HCT116 (cell line): ENCODE measurements around the gene SOD1. TPM values are rescaled to one million over a fixed set of nuclear protein-coding genes. Genes with fewer than 3 reads are reported as not detected.

Experiments used
- ATAC-seq: fragments of 200-7000 bp; cut with Tn5 transposase; 2 replicates; pipeline ENCODE4 v1.9.1; 2020; ENCODE audit warnings: mild to moderate bottlenecking, moderate library complexity
- BruUV-seq: library from RNA; stranded (reverse); fragments of 400-500 nt; replicated peaks from 2 replicates; lab custom pipeline; 2021; lab: Mats Ljungman, UMichigan
- CTCF ChIA-PET: fragments of 300-600 bp; sonication (Branson Sonifier 250); formaldehyde crosslinking; loops from one replicate; lab custom pipeline; 2021; ENCODE audit warnings: antibody characterized with exemption; lab: Charles Lee
- POLR2A ChIA-PET: fragments of 300-600, 350-600 bp; sonication (Branson Sonifier 250); formaldehyde crosslinking; loops from one replicate; lab custom pipeline; 2021; ENCODE audit warnings: antibody characterized with exemption; lab: Charles Lee
- RAD21 ChIA-PET, 2 experiments: fragments of 300-600 bp; sonication (Branson Sonifier 250); formaldehyde crosslinking; loops; one replicate each; lab custom pipeline; 2023; ENCODE audit warnings: low total read pairs in 2 of 2; ENCODE audit not compliant: uncharacterized antibody in 2 of 2, unreplicated experiment in 2 of 2, low non-redundant PET in 1 of 2; lab: Charles Lee
- DNase-seq: peaks from one replicate; pipeline ENCODE4 v3.0.0-alpha.2; 2010; ENCODE audit warnings: low read depth, low spot score
- H2AFZ ChIP-seq: fragments of 200-600 bp; shearing (Covaris generic), sonication (generic); 2 replicates; pipeline ENCODE4 v1.6.1; 2017; ENCODE audit warnings: low read depth, mixed run types, mixed read lengths, antibody characterized with exemption, low read length; ENCODE audit not compliant: poor library complexity, severe bottlenecking
- H3K27ac ChIP-seq: 2 replicates; pipeline ENCODE4 v1.5.1; 2012; ENCODE audit warnings: low read depth, low read length
- H3K27me3 ChIP-seq: fragments of 200-600 bp; sonication (generic); 2 replicates; pipeline ENCODE4 v1.6.1; 2016; ENCODE audit warnings: mixed run types, low read length, mixed read lengths; ENCODE audit not compliant: insufficient read depth
- H3K36me3 ChIP-seq, 2 experiments: fragments of 200-500 bp in 1 of 2; fragments of 200-600 bp in 1 of 2; sonication (Bioruptor generic) in 1 of 2; sonication (generic) in 1 of 2; 2 replicates each; pipeline versions ENCODE4 v1.5.1 to v1.6.1; 2014 to 2016; ENCODE audit warnings: low read length in 2 of 2, inconsistent platforms in 1 of 2, mixed read lengths in 1 of 2, mixed run types in 1 of 2; ENCODE audit not compliant: insufficient read depth in 2 of 2, control insufficient read depth in 1 of 2
- H3K4me1 ChIP-seq, 2 experiments: fragments of 200-600 bp in 1 of 2; sonication (generic) in 1 of 2; 2 replicates each; pipeline versions ENCODE4 v1.5.1 to v1.6.1; 2012 to 2017; ENCODE audit warnings: low read length in 2 of 2, inconsistent platforms in 1 of 2, mild to moderate bottlenecking in 1 of 2, mixed read lengths in 1 of 2, mixed run types in 1 of 2, moderate library complexity in 1 of 2; ENCODE audit not compliant: insufficient read depth in 2 of 2, control insufficient read depth in 1 of 2
- H3K4me2 ChIP-seq: fragments of 200-600 bp; sonication (generic); 2 replicates; pipeline ENCODE4 v1.6.1; 2017; ENCODE audit warnings: mixed run types, low read length, mixed read lengths
- H3K4me3 ChIP-seq, 2 experiments: fragments of 200-600 bp in 1 of 2; sonication (generic) in 1 of 2; replicated peaks in 1 of 2; 2 replicates each; pipeline ENCODE4 v1.5.1; 2011 to 2016; ENCODE audit warnings: low read length in 2 of 2, control low read depth in 1 of 2, low read depth in 1 of 2, mild to moderate bottlenecking in 1 of 2, mixed read lengths in 1 of 2, mixed run types in 1 of 2
- H3K79me2 ChIP-seq: fragments of 200-600 bp; sonication (generic); 2 replicates; pipeline ENCODE4 v1.6.1; 2017; ENCODE audit warnings: mild to moderate bottlenecking, mixed run types, low read length, moderate library complexity, mixed read lengths; ENCODE audit not compliant: insufficient read depth
- H3K9ac ChIP-seq: fragments of 200-600 bp; sonication (generic); 2 replicates; pipeline ENCODE4 v1.6.1; 2016; ENCODE audit warnings: low read length, mixed read lengths
- H3K9me2 ChIP-seq: fragments of 200-600 bp; sonication (generic), shearing (Covaris generic); 2 replicates; pipeline ENCODE4 v1.6.1; 2017; ENCODE audit warnings: mixed run types, mild to moderate bottlenecking, moderate library complexity; ENCODE audit not compliant: insufficient read depth
- H3K9me3 ChIP-seq, 2 experiments: fragments of 200-500 bp in 1 of 2; fragments of 200-600 bp in 1 of 2; sonication (Bioruptor generic) in 1 of 2; sonication (generic) in 1 of 2; 2 replicates each; pipeline ENCODE4 v1.6.1; 2014 to 2017; ENCODE audit warnings: low read length in 2 of 2, mixed read lengths in 2 of 2, inconsistent platforms in 1 of 2, low read depth in 1 of 2, mild to moderate bottlenecking in 1 of 2, mixed run types in 1 of 2, moderate library complexity in 1 of 2; ENCODE audit not compliant: control insufficient read depth in 1 of 2, insufficient read depth in 1 of 2
- H4K20me1 ChIP-seq: fragments of 200-600 bp; sonication (generic), shearing (Covaris generic); 2 replicates; pipeline ENCODE4 v1.6.1; 2017; ENCODE audit warnings: mixed run types, mild to moderate bottlenecking, moderate library complexity; ENCODE audit not compliant: insufficient read depth
- ATF3 ChIP-seq: IDR thresholded peaks from 2 replicates; pipeline ENCODE4 v1.6.1; 2012
- CBX3 ChIP-seq: IDR thresholded peaks from 2 replicates; pipeline ENCODE4 v1.6.1; 2012; ENCODE audit warnings: low read depth
- CEBPB ChIP-seq: IDR thresholded peaks from 2 replicates; pipeline ENCODE4 v1.6.1; 2012; ENCODE audit warnings: low read depth
- CTCF ChIP-seq, 3 experiments: fragments of 200-600 bp in 1 of 3; sonication (generic) in 1 of 3; IDR thresholded peaks in 2 of 3; conservative IDR thresholded peaks in 1 of 3; 2 replicates each; pipeline ENCODE4 v1.5.1; 2012 to 2017; ENCODE audit warnings: low read depth in 2 of 3, low read length in 2 of 3, antibody characterized with exemption in 1 of 3, borderline replicate concordance in 1 of 3, control low read depth in 1 of 3, mild to moderate bottlenecking in 1 of 3, mixed read lengths in 1 of 3, mixed run types in 1 of 3, moderate library complexity in 1 of 3; ENCODE audit not compliant: insufficient read depth in 1 of 3
- EGR1 ChIP-seq: IDR thresholded peaks from 2 replicates; pipeline ENCODE4 v1.6.1; 2012; ENCODE audit warnings: low read depth
- EZH2 ChIP-seq: fragments of 200-600 bp; sonication (generic); IDR thresholded peaks from 2 replicates; pipeline ENCODE4 v1.6.1; 2017; ENCODE audit warnings: antibody characterized with exemption, mixed run types
- EZH2phosphoT487 ChIP-seq: fragments of 200-600 bp; IDR thresholded peaks from 2 replicates; pipeline ENCODE4 v1.6.1; 2018; ENCODE audit warnings: antibody characterized with exemption, borderline replicate concordance
- JUND ChIP-seq: IDR thresholded peaks from 2 replicates; pipeline ENCODE4 v1.6.1; 2012
- MAX ChIP-seq: IDR thresholded peaks from 2 replicates; pipeline ENCODE4 v1.6.1; 2012
- POLR2A ChIP-seq: IDR thresholded peaks from 2 replicates; pipeline ENCODE4 v1.7.0; 2011; ENCODE audit warnings: borderline replicate concordance; ENCODE audit not compliant: insufficient read depth, insufficient read length; ENCODE audit errors: extremely low read depth
- POLR2AphosphoS5 ChIP-seq: IDR thresholded peaks from 2 replicates; pipeline ENCODE4 v1.6.1; 2011; ENCODE audit warnings: mild to moderate bottlenecking, low read depth, low read length, moderate library complexity
- RAD21 ChIP-seq: IDR thresholded peaks from 2 replicates; pipeline ENCODE4 v1.6.1; 2012; ENCODE audit warnings: low read depth, mild to moderate bottlenecking
- SIN3A ChIP-seq: IDR thresholded peaks from 2 replicates; pipeline ENCODE4 v1.6.1; 2012; ENCODE audit warnings: low read depth
- TCF7L2 ChIP-seq: IDR thresholded peaks from 2 replicates; pipeline ENCODE4 v1.7.0; 2011; ENCODE audit warnings: borderline replicate concordance, inconsistent platforms; ENCODE audit not compliant: insufficient read depth, insufficient read length; ENCODE audit errors: extremely low read depth
- YY1 ChIP-seq: IDR thresholded peaks from 2 replicates; pipeline ENCODE4 v1.6.1; 2011; ENCODE audit warnings: low read length, low read depth, moderate library complexity, mild to moderate bottlenecking; ENCODE audit not compliant: insufficient replicate concordance; ENCODE audit errors: extremely low read depth
- ZFX ChIP-seq: fragments of 450-650 bp; IDR thresholded peaks from 2 replicates; pipeline ENCODE4 v1.6.1; 2017
- ZNF274 ChIP-seq: fragments of 200-500 bp; sonication (Bioruptor generic); IDR thresholded peaks from 2 replicates; pipeline ENCODE4 v1.6.1; 2014; ENCODE audit warnings: mild to moderate bottlenecking, low read depth, low read length, inconsistent platforms
- intact Hi-C: fragments of 100-400 bp; cut with micrococcal nuclease; formaldehyde crosslinking; loops from 2 replicates; pipeline ENCODE4 v1.10.0; 2022
- total RNA-seq: library from RNA; stranded (reverse); gene quantifications from one replicate; pipeline ENCODE4 v1.2.1, GENCODE V29; 2021; ENCODE audit not compliant: unreplicated experiment
- TF ChIP-seq, protein P1 (sequence below): IDR thresholded peaks from 2 replicates; pipeline ENCODE4 v1.6.1; 2012; ENCODE audit warnings: low read depth

The SOD1 gene
- total RNA-seq, 1 experiment from 2014 or later: 419 TPM

DNA sequence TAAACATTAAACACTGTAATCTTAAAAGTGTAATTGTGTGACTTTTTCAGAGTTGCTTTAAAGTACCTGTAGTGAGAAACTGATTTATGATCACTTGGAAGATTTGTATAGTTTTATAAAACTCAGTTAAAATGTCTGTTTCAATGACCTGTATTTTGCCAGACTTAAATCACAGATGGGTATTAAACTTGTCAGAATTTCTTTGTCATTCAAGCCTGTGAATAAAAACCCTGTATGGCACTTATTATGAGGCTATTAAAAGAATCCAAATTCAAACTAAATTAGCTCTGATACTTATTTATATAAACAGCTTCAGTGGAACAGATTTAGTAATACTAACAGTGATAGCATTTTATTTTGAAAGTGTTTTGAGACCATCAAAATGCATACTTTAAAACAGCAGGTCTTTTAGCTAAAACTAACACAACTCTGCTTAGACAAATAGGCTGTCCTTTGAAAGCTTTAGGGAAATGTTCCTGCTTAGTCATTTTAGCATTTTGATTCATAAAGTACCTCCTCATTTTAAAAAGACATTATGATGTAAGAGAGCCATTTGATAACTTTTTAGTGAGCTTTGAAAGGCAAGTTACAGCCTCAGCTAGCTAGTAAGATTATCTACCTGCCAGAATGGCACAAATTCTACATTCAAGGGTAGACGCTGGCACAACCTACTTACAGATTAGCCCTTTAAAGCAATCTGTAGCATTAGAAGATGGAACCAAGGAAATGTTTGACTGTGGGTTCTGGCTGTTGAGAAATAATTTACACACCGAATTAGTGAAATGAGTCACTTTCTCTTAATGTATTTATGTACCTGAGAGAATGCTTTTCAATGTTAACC, 9.4 kb downstream of the SOD1 start:
- ChIA-PET RAD21 (no interaction called here), CTCF (no interaction called here), POLR2A (no interaction called here)
- Histone ChIP-seq H3K4me3 (no peak overlapping the region), H3K36me3 (peaks cover 39 to 40% of the 10 kb centered on the region in 2 experiments; a peak in 3 of 4 replicates), H4K20me1 (peaks cover 12% of the 10 kb centered on the region; the same call in 1 of the 2 replicates), H3K4me1 (0 out of 4 replicates have a peak, but pooled peaks cover 0 to 3% of the 10 kb centered on the region in 2 experiments), H3K9me3 (no peaks in the 10 kb centered on the region), H3K9ac (no peak overlapping the region), H2AFZ (no peak overlapping the region), H3K4me2 (no peak overlapping the region), H3K9me2 (no peaks in the 10 kb centered on the region), H3K27ac (no peak overlapping the region), H3K27me3 (no peaks in the 10 kb centered on the region), H3K79me2 (peaks cover 36% of the 10 kb centered on the region)
- ATAC-seq: no peak
- no peak for DNase-seq
- no peak for TF ChIP-seq CEBPB
- no peak for TF ChIP-seq SIN3A
- TF ChIP-seq YY1: no peak
- TF ChIP-seq EZH2phosphoT487: no peak
- no peak for TF ChIP-seq CTCF (IDR thresholded peaks at IDR 0.05 in 2 of 3, conservative IDR thresholded peaks at IDR 0.05 in 1 of 3; ENCODE audit: borderline replicate concordance in 1 of 3, insufficient read depth in 1 of 3, low read depth in 2 of 3, low read length in 2 of 3)
- TF ChIP-seq CBX3: no peak
- no peak for TF ChIP-seq ATF3
- TF ChIP-seq ZNF274: no peak
- no peak for TF ChIP-seq RAD21
- TF ChIP-seq EZH2: no peak
- TF ChIP-seq MAX: no peak
- TF ChIP-seq POLR2AphosphoS5: no peak
- TF ChIP-seq ZFX: no peak
- no peak for TF ChIP-seq JUND
- TF ChIP-seq TCF7L2: no peak
- TF ChIP-seq, protein P1, sequence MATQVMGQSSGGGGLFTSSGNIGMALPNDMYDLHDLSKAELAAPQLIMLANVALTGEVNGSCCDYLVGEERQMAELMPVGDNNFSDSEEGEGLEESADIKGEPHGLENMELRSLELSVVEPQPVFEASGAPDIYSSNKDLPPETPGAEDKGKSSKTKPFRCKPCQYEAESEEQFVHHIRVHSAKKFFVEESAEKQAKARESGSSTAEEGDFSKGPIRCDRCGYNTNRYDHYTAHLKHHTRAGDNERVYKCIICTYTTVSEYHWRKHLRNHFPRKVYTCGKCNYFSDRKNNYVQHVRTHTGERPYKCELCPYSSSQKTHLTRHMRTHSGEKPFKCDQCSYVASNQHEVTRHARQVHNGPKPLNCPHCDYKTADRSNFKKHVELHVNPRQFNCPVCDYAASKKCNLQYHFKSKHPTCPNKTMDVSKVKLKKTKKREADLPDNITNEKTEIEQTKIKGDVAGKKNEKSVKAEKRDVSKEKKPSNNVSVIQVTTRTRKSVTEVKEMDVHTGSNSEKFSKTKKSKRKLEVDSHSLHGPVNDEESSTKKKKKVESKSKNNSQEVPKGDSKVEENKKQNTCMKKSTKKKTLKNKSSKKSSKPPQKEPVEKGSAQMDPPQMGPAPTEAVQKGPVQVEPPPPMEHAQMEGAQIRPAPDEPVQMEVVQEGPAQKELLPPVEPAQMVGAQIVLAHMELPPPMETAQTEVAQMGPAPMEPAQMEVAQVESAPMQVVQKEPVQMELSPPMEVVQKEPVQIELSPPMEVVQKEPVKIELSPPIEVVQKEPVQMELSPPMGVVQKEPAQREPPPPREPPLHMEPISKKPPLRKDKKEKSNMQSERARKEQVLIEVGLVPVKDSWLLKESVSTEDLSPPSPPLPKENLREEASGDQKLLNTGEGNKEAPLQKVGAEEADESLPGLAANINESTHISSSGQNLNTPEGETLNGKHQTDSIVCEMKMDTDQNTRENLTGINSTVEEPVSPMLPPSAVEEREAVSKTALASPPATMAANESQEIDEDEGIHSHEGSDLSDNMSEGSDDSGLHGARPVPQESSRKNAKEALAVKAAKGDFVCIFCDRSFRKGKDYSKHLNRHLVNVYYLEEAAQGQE: no peak
- TF ChIP-seq POLR2A: no peak
- no peak for TF ChIP-seq EGR1
- intact Hi-C loops: no loop called here
- BruUV-seq: no TSS peak
